SK-N-SH treated with all-trans-retinoic acid at 6 μM for 48 hours (cell line): ENCODE results near the gene CYP4F12.

ENCODE experiments used
- ATAC-seq: fragments of 200-7000 bp; cut with Tn5 transposase; 3 replicates; pipeline ENCODE4 v1.9.1; 2020; ENCODE audit warnings: mild to moderate bottlenecking, moderate library complexity
- ARNTL ChIP-seq: fragments of 450-650 bp; formaldehyde crosslinking; IDR thresholded peaks from 2 replicates; pipeline ENCODE4 v1.5.0; 2020; ENCODE audit warnings: low read depth, mild to moderate bottlenecking, moderate library complexity, borderline replicate concordance
- BACH2 ChIP-seq: fragments of 250-450 bp; sonication (Bioruptor Pico); IDR thresholded peaks from 2 replicates; pipeline ENCODE4 v1.9.0; 2021; ENCODE audit warnings: mild to moderate bottlenecking, borderline replicate concordance
- CSDC2 ChIP-seq: fragments of 250-450 bp; sonication (Bioruptor Pico); IDR thresholded peaks from 2 replicates; pipeline ENCODE4 v1.5.0; 2020; ENCODE audit warnings: mild to moderate bottlenecking, moderate library complexity
- CSRNP3 ChIP-seq: fragments of 250-450 bp; sonication (Bioruptor Pico); IDR thresholded peaks from 2 replicates; pipeline ENCODE4 v1.5.1; 2021; ENCODE audit warnings: mild to moderate bottlenecking, moderate library complexity
- ESRRG ChIP-seq: fragments of 250-450 bp; sonication (Bioruptor Pico); IDR thresholded peaks from 2 replicates; pipeline ENCODE4 v1.6.1; 2021; ENCODE audit warnings: mild to moderate bottlenecking
- GLIS3 ChIP-seq: fragments of 250-450 bp; sonication (Bioruptor Pico); IDR thresholded peaks from 2 replicates; pipeline ENCODE4 v1.5.0; 2020; ENCODE audit warnings: mild to moderate bottlenecking, moderate library complexity
- ISL1 ChIP-seq: fragments of 250-450 bp; sonication (Bioruptor Pico); IDR thresholded peaks from 2 replicates; pipeline ENCODE4 v2.1.2; 2022; ENCODE audit warnings: mild to moderate bottlenecking, moderate library complexity
- OSR1 ChIP-seq: fragments of 250-450 bp; sonication (Bioruptor Pico); IDR thresholded peaks from 2 replicates; pipeline ENCODE4 v1.8.0; 2022; ENCODE audit warnings: moderate library complexity, mild to moderate bottlenecking, inconsistent platforms
- PATZ1 ChIP-seq: fragments of 250-450 bp; sonication (Bioruptor Pico); IDR thresholded peaks from 2 replicates; pipeline ENCODE4 v1.8.0; 2020; ENCODE audit warnings: mild to moderate bottlenecking, moderate library complexity, borderline replicate concordance
- PPARA ChIP-seq: fragments of 250-450 bp; sonication (Bioruptor Pico); IDR thresholded peaks from 2 replicates; pipeline ENCODE4 v1.5.0; 2020; ENCODE audit warnings: mild to moderate bottlenecking, borderline replicate concordance
- RARB ChIP-seq: fragments of 250-450 bp; sonication (Bioruptor Pico); IDR thresholded peaks from 2 replicates; pipeline ENCODE4 v1.8.0; 2021; ENCODE audit warnings: mild to moderate bottlenecking, moderate library complexity
- SNAI2 ChIP-seq: fragments of 250-450 bp; sonication (Bioruptor Pico); IDR thresholded peaks from 2 replicates; pipeline ENCODE4 v1.5.0; 2020; ENCODE audit warnings: mild to moderate bottlenecking, moderate library complexity
- TCF4 ChIP-seq: fragments of 250-450 bp; sonication (Bioruptor Pico); IDR thresholded peaks from 2 replicates; pipeline ENCODE4 v1.8.0; 2021; ENCODE audit warnings: mild to moderate bottlenecking, moderate library complexity, borderline replicate concordance
- TOX ChIP-seq: fragments of 250-450 bp; sonication (Bioruptor Pico); IDR thresholded peaks from 2 replicates; pipeline ENCODE4 v1.8.0; 2021; ENCODE audit warnings: mild to moderate bottlenecking, moderate library complexity, borderline replicate concordance
- TSHZ2 ChIP-seq: fragments of 250-450 bp; sonication (Bioruptor Pico); IDR thresholded peaks from 2 replicates; pipeline ENCODE4 v1.5.0; 2020; ENCODE audit warnings: mild to moderate bottlenecking, moderate library complexity
- ZC3H10 ChIP-seq: fragments of 250-450 bp; sonication (Bioruptor Pico); IDR thresholded peaks from 2 replicates; pipeline ENCODE4 v1.5.1; 2021; ENCODE audit warnings: mild to moderate bottlenecking, moderate library complexity
- ZFP3 ChIP-seq: fragments of 250-450 bp; sonication (Bioruptor Pico); IDR thresholded peaks from 2 replicates; pipeline ENCODE4 v1.5.0; 2020; ENCODE audit warnings: mild to moderate bottlenecking, moderate library complexity
- ZNF565 ChIP-seq: fragments of 450-650 bp; formaldehyde crosslinking; conservative IDR thresholded peaks from 2 replicates; pipeline ENCODE4 v1.5.0; 2020; ENCODE audit warnings: low read depth, mild to moderate bottlenecking, moderate library complexity
- ZNF70 ChIP-seq: fragments of 450-650 bp; formaldehyde crosslinking; IDR thresholded peaks from 2 replicates; pipeline ENCODE4 v1.5.0; 2020; ENCODE audit warnings: mild to moderate bottlenecking, moderate library complexity
- ZNF8 ChIP-seq: fragments of 450-650 bp; formaldehyde crosslinking; IDR thresholded peaks from 2 replicates; pipeline ENCODE4 v1.5.0; 2020; ENCODE audit warnings: mild to moderate bottlenecking, moderate library complexity
- TF ChIP-seq, protein P1 (sequence below): fragments of 250-450 bp; sonication (Bioruptor Pico); IDR thresholded peaks from 2 replicates; pipeline ENCODE4 v1.8.0; 2021; ENCODE audit warnings: low read depth, mild to moderate bottlenecking, moderate library complexity, borderline replicate concordance
- TF ChIP-seq, protein P2 (sequence below): fragments of 250-450 bp; sonication (Bioruptor Pico); IDR thresholded peaks from 2 replicates; pipeline ENCODE4 v1.5.1; 2020; ENCODE audit warnings: low read depth, mild to moderate bottlenecking, moderate library complexity

The CYP4F12 gene

DNA sequence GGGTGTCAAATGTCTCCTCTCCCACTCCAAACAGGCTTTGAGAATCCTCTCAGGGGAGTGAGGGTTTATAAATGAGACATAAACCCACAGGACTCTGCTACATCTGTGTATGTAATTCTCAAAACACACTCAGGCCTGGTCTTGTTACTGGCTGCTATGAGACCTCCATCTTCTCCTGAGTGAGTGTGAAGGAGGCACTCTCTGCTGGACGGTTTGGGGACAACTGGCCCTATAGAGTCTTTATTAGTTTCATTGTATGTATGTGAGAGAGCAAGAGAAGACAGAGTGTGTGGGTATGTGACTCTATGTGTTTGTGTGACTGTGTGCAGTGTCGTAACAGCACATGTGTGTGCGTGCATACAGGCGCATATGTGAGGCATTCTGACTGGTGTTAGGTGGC is 9.6 kb upstream of the CYP4F12 start:
- no peak for TF ChIP-seq RARB (CRISPR knock-in tag)
- no peak for TF ChIP-seq SNAI2
- TF ChIP-seq, protein P1, sequence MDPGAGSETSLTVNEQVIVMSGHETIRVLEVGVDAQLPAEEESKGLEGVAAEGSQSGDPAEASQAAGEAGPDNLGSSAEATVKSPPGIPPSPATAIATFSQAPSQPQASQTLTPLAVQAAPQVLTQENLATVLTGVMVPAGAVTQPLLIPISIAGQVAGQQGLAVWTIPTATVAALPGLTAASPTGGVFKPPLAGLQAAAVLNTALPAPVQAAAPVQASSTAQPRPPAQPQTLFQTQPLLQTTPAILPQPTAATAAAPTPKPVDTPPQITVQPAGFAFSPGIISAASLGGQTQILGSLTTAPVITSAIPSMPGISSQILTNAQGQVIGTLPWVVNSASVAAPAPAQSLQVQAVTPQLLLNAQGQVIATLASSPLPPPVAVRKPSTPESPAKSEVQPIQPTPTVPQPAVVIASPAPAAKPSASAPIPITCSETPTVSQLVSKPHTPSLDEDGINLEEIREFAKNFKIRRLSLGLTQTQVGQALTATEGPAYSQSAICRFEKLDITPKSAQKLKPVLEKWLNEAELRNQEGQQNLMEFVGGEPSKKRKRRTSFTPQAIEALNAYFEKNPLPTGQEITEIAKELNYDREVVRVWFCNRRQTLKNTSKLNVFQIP (CRISPR knock-in tag) = no peak
- no peak for TF ChIP-seq BACH2 (CRISPR knock-in tag)
- no peak for TF ChIP-seq ISL1 (CRISPR knock-in tag)
- TF ChIP-seq OSR1 (CRISPR knock-in tag) = no peak
- TF ChIP-seq ZNF565 (CRISPR knock-in tag) = no peak
- TF ChIP-seq TCF4 (CRISPR knock-in tag) = no peak
- no peak for ATAC-seq

GRCh38 chr19:15666186-15666585 is 6.7 kb upstream of the CYP4F12 start:
- TF ChIP-seq ZFP3 (CRISPR knock-in tag) = no peak
- TF ChIP-seq, all 23 proteins: peak for 0
- no peak for ATAC-seq

DNA sequence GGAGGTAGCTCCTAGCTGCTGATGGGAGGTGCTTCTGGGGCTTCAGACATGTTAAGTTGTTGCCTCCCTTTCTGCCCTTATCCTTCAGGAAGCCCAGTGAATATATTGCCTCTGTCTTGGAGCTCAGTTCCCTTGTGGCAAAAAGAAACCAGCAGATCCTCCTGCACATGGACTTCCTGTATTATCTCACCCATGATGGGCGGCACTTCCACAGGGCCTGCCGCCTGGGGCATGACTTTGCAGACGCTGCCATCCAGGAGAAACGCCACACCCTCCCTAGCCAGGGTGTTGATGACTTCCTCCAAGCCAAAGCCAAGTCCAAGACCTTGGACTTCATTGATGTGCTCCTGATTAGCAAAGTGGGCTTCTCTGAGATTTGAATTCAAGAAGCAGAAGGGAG is 6.0 kb upstream of the CYP4F12 start:
- TF ChIP-seq ZC3H10 (CRISPR knock-in tag) = no peak
- no peak for TF ChIP-seq ISL1 (CRISPR knock-in tag)
- no peak for TF ChIP-seq TCF4 (CRISPR knock-in tag)
- no peak for TF ChIP-seq CSRNP3 (CRISPR knock-in tag)
- TF ChIP-seq RARB (CRISPR knock-in tag) = no peak
- TF ChIP-seq, protein P1 (CRISPR knock-in tag) = no peak
- no peak for TF ChIP-seq ARNTL (CRISPR knock-in tag)
- TF ChIP-seq PATZ1 (CRISPR knock-in tag) = no peak
- TF ChIP-seq, protein P2, sequence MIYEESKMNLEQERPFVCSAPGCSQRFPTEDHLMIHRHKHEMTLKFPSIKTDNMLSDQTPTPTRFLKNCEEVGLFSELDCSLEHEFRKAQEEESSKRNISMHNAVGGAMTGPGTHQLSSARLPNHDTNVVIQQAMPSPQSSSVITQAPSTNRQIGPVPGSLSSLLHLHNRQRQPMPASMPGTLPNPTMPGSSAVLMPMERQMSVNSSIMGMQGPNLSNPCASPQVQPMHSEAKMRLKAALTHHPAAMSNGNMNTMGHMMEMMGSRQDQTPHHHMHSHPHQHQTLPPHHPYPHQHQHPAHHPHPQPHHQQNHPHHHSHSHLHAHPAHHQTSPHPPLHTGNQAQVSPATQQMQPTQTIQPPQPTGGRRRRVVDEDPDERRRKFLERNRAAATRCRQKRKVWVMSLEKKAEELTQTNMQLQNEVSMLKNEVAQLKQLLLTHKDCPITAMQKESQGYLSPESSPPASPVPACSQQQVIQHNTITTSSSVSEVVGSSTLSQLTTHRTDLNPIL (CRISPR knock-in tag) = no peak
- TF ChIP-seq GLIS3 (CRISPR knock-in tag) = no peak
- no peak for TF ChIP-seq CSDC2 (CRISPR knock-in tag)
- TF ChIP-seq PPARA = no peak
- TF ChIP-seq BACH2 (CRISPR knock-in tag) = no peak
- TF ChIP-seq ZNF8 (CRISPR knock-in tag) = no peak
- TF ChIP-seq, all 23 proteins: peak for 0
- no peak for ATAC-seq

DNA sequence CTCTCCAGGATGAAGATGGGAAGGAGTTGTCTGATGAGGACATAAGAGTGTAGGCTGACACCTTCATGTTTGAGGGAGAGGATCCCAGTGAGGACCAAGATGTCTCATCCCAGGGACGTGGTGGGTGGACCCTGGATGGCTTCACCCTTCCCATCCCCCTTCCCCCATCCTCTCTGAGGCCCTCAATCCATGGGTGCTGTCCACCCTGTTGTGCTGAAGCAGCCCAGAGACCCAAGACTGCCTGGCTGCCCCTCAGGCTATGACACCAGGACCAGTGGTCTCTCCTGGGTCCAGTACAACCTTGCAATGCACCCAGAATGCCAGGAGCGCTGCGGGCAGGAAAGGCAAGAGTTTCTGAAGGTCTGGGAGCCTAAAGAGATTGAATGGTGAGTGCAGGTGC is 3.4 kb upstream of the CYP4F12 start:
- no peak for TF ChIP-seq CSRNP3 (CRISPR knock-in tag)
- TF ChIP-seq ESRRG (CRISPR knock-in tag) = no peak
- no peak for TF ChIP-seq ZFP3 (CRISPR knock-in tag)
- no peak for TF ChIP-seq RARB (CRISPR knock-in tag)
- no peak for TF ChIP-seq TSHZ2 (CRISPR knock-in tag)
- TF ChIP-seq OSR1 (CRISPR knock-in tag) = no peak
- no peak for TF ChIP-seq GLIS3 (CRISPR knock-in tag)
- no peak for TF ChIP-seq TOX (CRISPR knock-in tag)
- TF ChIP-seq ZNF70 (CRISPR knock-in tag) = no peak
- no peak for TF ChIP-seq ZNF565 (CRISPR knock-in tag)
- no peak for TF ChIP-seq ISL1 (CRISPR knock-in tag)
- no peak for TF ChIP-seq BACH2 (CRISPR knock-in tag)
- TF ChIP-seq, all 23 proteins: peak for 0
- no peak for ATAC-seq
